ENCODE data around the gene EVI2A.
"Not testable (repeated sequence)": the region's sequence is repeated elsewhere in the genome, so short reads cannot be mapped to it uniquely, and the experiment has no call there.

EVI2A gene, protein sequence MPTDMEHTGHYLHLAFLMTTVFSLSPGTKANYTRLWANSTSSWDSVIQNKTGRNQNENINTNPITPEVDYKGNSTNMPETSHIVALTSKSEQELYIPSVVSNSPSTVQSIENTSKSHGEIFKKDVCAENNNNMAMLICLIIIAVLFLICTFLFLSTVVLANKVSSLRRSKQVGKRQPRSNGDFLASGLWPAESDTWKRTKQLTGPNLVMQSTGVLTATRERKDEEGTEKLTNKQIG

DNA sequence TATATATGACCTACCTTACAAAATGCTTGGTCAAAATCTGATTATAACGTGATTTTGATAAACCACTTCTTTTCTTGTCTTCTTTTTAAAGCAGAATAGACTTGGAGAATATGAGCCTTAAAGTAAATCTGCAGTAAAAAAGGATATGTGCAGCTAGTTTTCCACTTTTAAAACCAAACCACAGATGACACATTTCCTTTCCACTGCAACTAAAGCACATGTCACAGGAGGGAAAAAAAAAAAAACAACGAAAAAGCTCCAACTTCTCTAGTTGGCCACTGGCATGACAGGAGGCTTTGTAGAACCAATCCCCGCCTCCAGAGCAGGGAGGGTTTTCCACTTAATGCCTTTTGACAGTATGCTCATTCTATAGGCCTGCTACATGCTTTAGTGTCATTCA lies at the start of gene EVI2A:
Gene EVI2A (minus strand): TSS at position 142 of the 400 bp plus-strand sequence. CDS start 2,609 bp downstream, outside the sequence.
- H3K36me3 ChIP-seq (ENCODE audit: control insufficient read depth, insufficient read depth, low read length): no peaks in the 10 kb centered on the region
- H3K27me3 ChIP-seq (ENCODE audit: control insufficient read depth, insufficient read depth, low read length): no peaks in the 10 kb centered on the region
- WGBS (ENCODE audit: insufficient coverage, insufficient read length): no CpG with 5 or more reads among the region's 3 CpGs
- no peaks in the 10 kb centered on the region for H3K4me1 ChIP-seq (ENCODE audit: control insufficient read depth, insufficient read depth, low read length)
- H3K4me3 ChIP-seq (ENCODE audit: low read length): no peak within 1 kb of the TSS
- no peaks in the 10 kb centered on the region for H3K9me3 ChIP-seq (ENCODE audit: control insufficient read depth, insufficient read depth, low read length)
- DNase-seq (ENCODE audit: low read depth, low spot score): no peak
- no peak within 1 kb of the TSS for H3K27ac ChIP-seq (ENCODE audit: low read length)

DNA sequence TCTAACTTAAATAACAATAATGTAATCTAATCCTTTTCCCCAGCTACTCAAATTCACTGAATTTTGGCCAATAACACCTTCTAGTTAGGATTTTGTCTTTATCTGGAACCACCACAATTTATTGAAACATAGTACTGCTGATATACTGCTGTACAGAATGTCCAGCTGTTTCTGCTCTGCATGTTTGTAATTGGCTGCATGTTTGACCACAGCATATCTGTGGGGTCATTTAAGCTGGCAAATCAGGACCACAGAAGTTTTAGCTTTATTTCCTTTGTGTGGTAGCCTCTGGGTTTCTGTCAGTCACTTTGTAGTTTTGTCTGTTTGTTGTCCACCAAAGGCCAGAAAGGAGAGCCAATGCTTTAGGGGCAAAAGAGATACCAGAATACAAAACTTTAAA lies 47.8 kb upstream of the EVI2A start:
- no peaks in the 10 kb centered on the region for H3K36me3 ChIP-seq (ENCODE audit: control insufficient read depth, insufficient read depth, low read length)
- H3K27me3 ChIP-seq (ENCODE audit: control insufficient read depth, insufficient read depth, low read length): no peaks in the 10 kb centered on the region
- H3K4me1 ChIP-seq (ENCODE audit: control insufficient read depth, insufficient read depth, low read length): no peaks in the 10 kb centered on the region
- H3K4me3 ChIP-seq (ENCODE audit: low read length): no peak overlapping the region
- no peak for DNase-seq (ENCODE audit: low read depth, low spot score)
- H3K27ac ChIP-seq (ENCODE audit: low read length): no peak overlapping the region
- no peaks in the 10 kb centered on the region for H3K9me3 ChIP-seq (ENCODE audit: control insufficient read depth, insufficient read depth, low read length)

DNA sequence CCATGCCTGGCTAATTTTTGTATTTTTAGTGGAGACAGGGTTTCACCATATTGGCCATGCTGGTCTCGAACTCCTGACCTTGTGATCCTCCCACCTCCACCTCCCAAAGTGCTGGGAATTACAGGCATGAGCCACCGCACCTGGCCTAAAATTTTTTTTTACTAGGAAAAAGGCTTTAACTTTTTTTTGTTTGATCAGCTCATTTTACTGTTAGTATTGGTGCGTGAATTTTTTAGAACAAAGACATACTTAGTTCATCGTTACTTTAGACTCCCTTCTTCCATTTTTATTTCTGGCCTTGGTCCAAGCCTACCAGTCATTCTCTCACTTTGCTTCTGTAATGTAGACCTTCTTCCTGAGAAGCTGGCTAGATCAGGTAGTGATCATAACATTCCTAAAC lies 44.7 kb upstream of the EVI2A start:
- H3K27ac ChIP-seq (ENCODE audit: low read length): no peak overlapping the region
- H3K9me3 ChIP-seq (ENCODE audit: control insufficient read depth, insufficient read depth, low read length): no peaks in the 10 kb centered on the region
- no peak overlapping the region for H3K4me3 ChIP-seq (ENCODE audit: low read length)
- WGBS (ENCODE audit: insufficient coverage, insufficient read length): no CpG with 5 or more reads among the region's 4 CpGs
- no peaks in the 10 kb centered on the region; the same call in 1 of the 2 replicates for H3K36me3 ChIP-seq (ENCODE audit: control insufficient read depth, insufficient read depth, low read length)
- DNase-seq (ENCODE audit: low read depth, low spot score): no peak
- no peaks in the 10 kb centered on the region for H3K27me3 ChIP-seq (ENCODE audit: control insufficient read depth, insufficient read depth, low read length)
- H3K4me1 ChIP-seq (ENCODE audit: control insufficient read depth, insufficient read depth, low read length): no peaks in the 10 kb centered on the region

DNA sequence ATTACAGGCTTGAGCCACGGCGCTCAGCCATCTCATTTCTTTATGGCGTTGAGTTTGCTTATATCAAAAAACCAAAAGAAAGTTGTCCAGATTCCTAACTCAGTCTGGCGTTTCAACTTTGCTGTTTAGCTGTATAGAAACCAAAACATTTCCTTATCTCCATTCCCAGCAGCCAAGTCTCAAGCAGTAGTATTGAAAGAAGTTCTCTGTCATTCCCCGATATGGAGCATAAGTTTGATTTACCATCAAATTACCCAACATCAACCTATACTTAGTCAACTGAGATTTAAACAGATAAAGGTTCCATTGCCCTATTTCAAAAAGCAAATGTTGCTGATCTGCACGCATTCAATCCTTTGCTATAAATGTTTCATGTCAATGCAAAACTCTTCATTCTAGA lies 42.6 kb upstream of the EVI2A start:
- Histone ChIP-seq H3K27me3 (ENCODE audit: control insufficient read depth, insufficient read depth, low read length) (no peaks in the 10 kb centered on the region), H3K27ac (ENCODE audit: low read length) (no peak overlapping the region), H3K4me3 (ENCODE audit: low read length) (no peak overlapping the region), H3K9me3 (ENCODE audit: control insufficient read depth, insufficient read depth, low read length) (no peaks in the 10 kb centered on the region), H3K4me1 (ENCODE audit: control insufficient read depth, insufficient read depth, low read length) (no peaks in the 10 kb centered on the region), H3K36me3 (ENCODE audit: control insufficient read depth, insufficient read depth, low read length) (no peaks in the 10 kb centered on the region; the same call in 1 of the 2 replicates)
- DNase-seq (ENCODE audit: low read depth, low spot score): no peak
- WGBS (ENCODE audit: insufficient coverage, insufficient read length): no CpG with 5 or more reads among the region's 6 CpGs

DNA sequence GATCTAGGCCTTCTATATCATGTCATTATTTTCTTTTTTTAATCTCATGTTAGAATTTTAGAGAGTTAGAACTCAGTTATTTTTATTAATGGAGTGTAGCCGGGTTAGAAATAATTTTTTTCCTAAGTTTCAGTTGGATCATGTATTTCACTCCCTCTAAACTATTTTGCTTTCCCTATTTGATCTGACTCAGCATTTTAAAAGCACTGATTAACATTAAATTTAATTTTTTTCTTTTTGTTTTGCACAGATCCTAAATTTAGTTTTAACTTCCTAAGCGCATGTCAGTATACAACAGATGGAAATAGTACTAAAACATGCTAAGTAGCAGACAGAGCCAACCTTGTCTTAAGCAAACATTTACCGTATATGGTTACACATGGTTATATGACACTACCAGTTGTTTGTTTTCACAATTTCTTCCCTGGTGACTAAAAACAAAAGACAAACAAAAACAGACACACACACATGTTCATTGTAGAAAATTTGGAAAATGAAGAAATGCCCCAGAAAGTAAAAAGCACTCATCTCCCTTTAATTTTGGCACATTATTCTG lies 36.5 kb upstream of the EVI2A start:
- Histone ChIP-seq H3K4me1 (ENCODE audit: control insufficient read depth, insufficient read depth, low read length) (no peaks in the 10 kb centered on the region), H3K9me3 (ENCODE audit: control insufficient read depth, insufficient read depth, low read length) (no peaks in the 10 kb centered on the region), H3K27me3 (ENCODE audit: control insufficient read depth, insufficient read depth, low read length) (no peaks in the 10 kb centered on the region; the same call in 1 of the 2 replicates), H3K36me3 (ENCODE audit: control insufficient read depth, insufficient read depth, low read length) (no peaks in the 10 kb centered on the region; the same call in 1 of the 2 replicates), H3K4me3 (ENCODE audit: low read length) (no peak overlapping the region), H3K27ac (ENCODE audit: low read length) (no peak overlapping the region)
- no peak for DNase-seq (ENCODE audit: low read depth, low spot score)
- WGBS (ENCODE audit: insufficient coverage, insufficient read length): no CpG with 5 or more reads among the region's 3 CpGs

DNA sequence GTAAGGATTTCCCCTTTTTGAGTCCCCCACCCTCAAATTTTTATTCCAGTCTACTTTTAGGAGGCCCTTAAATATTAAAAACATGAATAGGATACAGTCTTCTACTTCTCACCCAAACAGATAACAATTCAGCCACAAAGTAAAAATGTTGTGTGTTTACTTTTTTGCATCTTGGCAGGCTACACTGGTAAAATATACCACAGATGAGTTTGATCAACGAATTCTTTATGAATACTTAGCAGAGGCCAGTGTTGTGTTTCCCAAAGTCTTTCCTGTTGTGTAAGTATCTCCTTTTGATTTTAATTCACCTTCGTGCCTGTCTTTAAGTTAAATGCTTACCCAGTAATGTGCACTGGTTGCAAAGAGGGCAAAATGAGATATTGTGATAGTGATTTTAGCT lies 35.7 kb upstream of the EVI2A start:
- Histone ChIP-seq H3K9me3 (ENCODE audit: control insufficient read depth, insufficient read depth, low read length) (no peaks in the 10 kb centered on the region), H3K27ac (ENCODE audit: low read length) (no peak overlapping the region), H3K4me1 (ENCODE audit: control insufficient read depth, insufficient read depth, low read length) (no peaks in the 10 kb centered on the region), H3K27me3 (ENCODE audit: control insufficient read depth, insufficient read depth, low read length) (no peaks in the 10 kb centered on the region; the same call in 1 of the 2 replicates), H3K4me3 (ENCODE audit: low read length) (no peak overlapping the region), H3K36me3 (ENCODE audit: control insufficient read depth, insufficient read depth, low read length) (no peaks in the 10 kb centered on the region; the same call in 1 of the 2 replicates)
- no CpG with 5 or more reads among the region's 2 CpGs for WGBS (ENCODE audit: insufficient coverage, insufficient read length)
- DNase-seq (ENCODE audit: low read depth, low spot score): no peak

DNA sequence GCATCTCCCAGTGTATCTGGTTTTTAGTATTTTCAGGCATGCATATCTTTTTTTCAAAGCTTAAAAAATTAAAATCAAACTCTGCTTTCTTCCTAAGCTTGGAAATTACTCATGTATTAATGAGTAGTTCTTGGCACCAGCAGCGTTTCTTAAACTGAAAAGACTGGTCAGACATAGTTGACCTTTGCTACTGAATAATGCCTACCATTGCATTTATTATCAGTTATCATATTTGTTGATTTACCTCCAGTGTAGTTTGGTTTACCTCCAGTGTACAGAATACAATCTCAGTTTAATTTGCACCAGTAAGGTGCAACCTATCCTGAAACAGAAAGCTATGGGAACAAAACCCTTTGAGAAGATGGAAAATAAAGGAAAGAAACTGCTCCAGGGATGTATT lies 34.5 kb upstream of the EVI2A start:
- WGBS (ENCODE audit: insufficient coverage, insufficient read length): no CpG with 5 or more reads among the region's 1 CpG
- Histone ChIP-seq H3K9me3 (ENCODE audit: control insufficient read depth, insufficient read depth, low read length) (no peaks in the 10 kb centered on the region), H3K36me3 (ENCODE audit: control insufficient read depth, insufficient read depth, low read length) (no peaks in the 10 kb centered on the region), H3K27ac (ENCODE audit: low read length) (no peak overlapping the region), H3K4me1 (ENCODE audit: control insufficient read depth, insufficient read depth, low read length) (no peaks in the 10 kb centered on the region), H3K27me3 (ENCODE audit: control insufficient read depth, insufficient read depth, low read length) (no peaks in the 10 kb centered on the region; the same call in 1 of the 2 replicates), H3K4me3 (ENCODE audit: low read length) (no peak overlapping the region)
- no peak for DNase-seq (ENCODE audit: low read depth, low spot score)

DNA sequence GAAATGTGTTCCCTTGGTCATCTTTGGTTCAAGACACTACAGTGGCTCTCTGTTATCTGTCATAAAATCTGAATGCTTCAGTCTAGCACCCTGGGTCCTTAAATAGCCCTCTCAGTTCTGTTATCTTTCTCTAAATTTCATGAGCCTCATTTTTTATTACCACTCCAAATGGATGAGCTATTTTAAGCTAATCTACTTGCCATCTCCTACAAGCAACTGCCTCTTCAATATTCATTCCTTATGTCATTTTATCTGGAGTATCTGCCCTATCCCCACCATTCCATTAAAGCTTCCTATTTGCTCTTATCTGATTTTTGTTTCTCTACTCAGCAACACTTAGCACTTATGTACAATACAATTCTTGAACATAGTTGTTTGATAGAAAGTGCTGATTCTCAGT lies 28.0 kb upstream of the EVI2A start:
- Histone ChIP-seq H3K9me3 (ENCODE audit: control insufficient read depth, insufficient read depth, low read length) (no peaks in the 10 kb centered on the region), H3K27me3 (ENCODE audit: control insufficient read depth, insufficient read depth, low read length) (no peaks in the 10 kb centered on the region), H3K27ac (ENCODE audit: low read length) (no peak overlapping the region), H3K4me1 (ENCODE audit: control insufficient read depth, insufficient read depth, low read length) (no peaks in the 10 kb centered on the region), H3K36me3 (ENCODE audit: control insufficient read depth, insufficient read depth, low read length) (no peaks in the 10 kb centered on the region), H3K4me3 (ENCODE audit: low read length) (no peak overlapping the region)
- DNase-seq (ENCODE audit: low read depth, low spot score): no peak

DNA sequence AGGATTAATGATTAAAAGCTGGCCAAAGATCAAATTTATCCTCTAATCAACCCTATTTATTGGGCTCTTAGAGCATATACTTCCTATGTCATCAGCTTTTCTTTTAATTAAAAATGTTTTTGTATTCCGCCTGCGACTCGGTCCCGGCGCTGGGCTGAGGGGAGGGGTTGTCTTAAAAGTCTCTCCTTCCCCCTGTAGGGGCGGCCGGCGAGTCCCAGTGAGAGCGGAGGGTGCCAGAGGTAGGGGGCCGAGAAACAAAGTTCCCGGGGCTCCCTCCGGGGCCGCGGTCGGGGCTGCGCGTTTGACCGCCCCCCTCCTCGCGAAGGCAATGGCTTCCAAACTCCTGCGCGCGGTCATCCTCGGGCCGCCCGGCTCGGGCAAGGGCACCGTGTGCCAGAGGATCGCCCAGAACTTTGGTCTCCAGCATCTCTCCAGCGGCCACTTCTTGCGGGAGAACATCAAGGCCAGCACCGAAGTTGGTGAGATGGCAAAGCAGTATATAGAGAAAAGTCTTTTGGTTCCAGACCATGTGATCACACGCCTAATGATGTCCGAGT lies 23.8 kb upstream of the EVI2A start:
- H3K9me3 ChIP-seq (ENCODE audit: control insufficient read depth, insufficient read depth, low read length); H3K27ac ChIP-seq (ENCODE audit: low read length); H3K27me3 ChIP-seq (ENCODE audit: control insufficient read depth, insufficient read depth, low read length); DNase-seq (ENCODE audit: low read depth, low spot score); H3K4me3 ChIP-seq (ENCODE audit: low read length); H3K36me3 ChIP-seq (ENCODE audit: control insufficient read depth, insufficient read depth, low read length); H3K4me1 ChIP-seq (ENCODE audit: control insufficient read depth, insufficient read depth, low read length): not testable (repeated sequence)
- WGBS (ENCODE audit: insufficient coverage, insufficient read length): no CpG with 5 or more reads among the region's 34 CpGs

DNA sequence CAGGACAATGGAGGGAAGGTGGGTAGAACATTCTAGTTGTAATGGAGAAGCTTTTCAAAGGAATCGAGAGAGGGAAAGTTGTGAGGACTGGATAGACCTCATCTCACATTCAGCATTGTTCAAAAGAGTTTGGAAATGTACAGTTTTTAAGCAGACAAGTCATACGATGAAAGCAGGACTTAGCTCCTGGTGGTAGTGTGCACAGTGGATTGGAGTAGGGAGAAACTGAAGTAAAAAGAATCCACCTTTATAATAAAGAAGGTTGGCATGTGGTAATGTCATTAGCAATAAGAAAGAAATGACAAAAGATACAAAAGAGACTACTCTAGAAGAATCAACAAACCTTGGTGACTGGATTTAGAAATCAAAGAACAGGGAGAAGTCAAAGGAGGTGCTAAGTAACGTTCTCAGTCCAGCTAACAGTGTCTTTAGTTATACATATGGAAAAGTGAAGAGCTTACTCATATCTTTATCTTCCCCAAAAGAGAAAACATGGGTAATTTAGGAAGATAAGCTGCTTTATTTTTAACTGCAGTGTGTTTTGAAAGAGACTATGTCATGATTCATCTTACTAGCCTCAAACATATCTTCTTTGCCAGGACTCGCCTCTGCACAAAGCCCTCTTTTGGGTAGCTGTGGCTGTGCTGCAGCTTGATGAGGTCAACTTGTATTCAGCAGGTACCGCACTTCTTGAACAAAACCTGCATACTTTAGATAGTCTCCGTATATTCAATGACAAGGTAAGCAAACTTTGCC lies 18.7 kb upstream of the EVI2A start:
- Histone ChIP-seq H3K27me3 (ENCODE audit: control insufficient read depth, insufficient read depth, low read length) (no peaks in the 10 kb centered on the region), H3K4me1 (ENCODE audit: control insufficient read depth, insufficient read depth, low read length) (no peaks in the 10 kb centered on the region), H3K9me3 (ENCODE audit: control insufficient read depth, insufficient read depth, low read length) (no peaks in the 10 kb centered on the region), H3K36me3 (ENCODE audit: control insufficient read depth, insufficient read depth, low read length) (peaks cover 2% of the 10 kb centered on the region; the same call in 1 of the 2 replicates), H3K27ac (ENCODE audit: low read length) (no peak overlapping the region), H3K4me3 (ENCODE audit: low read length) (no peak overlapping the region)
- no CpG with 5 or more reads among the region's 6 CpGs for WGBS (ENCODE audit: insufficient coverage, insufficient read length)
- no peak for DNase-seq (ENCODE audit: low read depth, low spot score)

Data from iPS DF 6.9 (cell line).